OCI-M1 (cell line): ENCODE data around the gene DIPK1B.

Experiments
- DNase-seq: peaks from one replicate; lab custom pipeline; 2025; lab: John Stamatoyannopoulos, UW

DIPK1B gene

GRCh38 chr9:136711751-136712689 lies at the start of gene DIPK1B:
Gene DIPK1B, plus strand, starts transcription at chr9:136712572. Its CDS starts 94 bp downstream, at chr9:136712666.
- peak; percentile 9 for DNase-seq

- peak; percentile 59 for DNase-seq
Observed at GRCh38 chr9:136662656-136663581, 49.5 kb upstream of the DIPK1B start, which contains the start of gene EGFL7. Gene EGFL7, plus strand, starts transcription at chr9:136662916. Its CDS starts 5,367 bp downstream, at chr9:136668283.

- no peak for DNase-seq
Observed at GRCh38 chr9:136664000-136664915, 48.1 kb upstream of the DIPK1B start.

- DNase-seq: peak; percentile 47
Observed at GRCh38 chr9:136665111-136665703, 47.2 kb upstream of the DIPK1B start.

- no peak for DNase-seq
Observed at GRCh38 chr9:136665704-136666371, 46.5 kb upstream of the DIPK1B start.

- DNase-seq: no peak
Observed at GRCh38 chr9:136666372-136667213, 45.8 kb upstream of the DIPK1B start.

- no peak for DNase-seq
Observed at GRCh38 chr9:136667214-136667939, 45.0 kb upstream of the DIPK1B start.

GRCh38 chr9:136667940-136668760 lies 44.2 kb upstream of the DIPK1B start:
- no peak for DNase-seq

GRCh38 chr9:136668983-136669790 lies 43.2 kb upstream of the DIPK1B start:
- DNase-seq: no peak

GRCh38 chr9:136669791-136670464 lies 42.4 kb upstream of the DIPK1B start:
- no peak for DNase-seq

- no peak for DNase-seq
Observed at GRCh38 chr9:136670576-136671253, 41.7 kb upstream of the DIPK1B start.

- DNase-seq: no peak
Observed at GRCh38 chr9:136671254-136671614, 41.1 kb upstream of the DIPK1B start.

- peak; percentile 46 for DNase-seq
Observed at GRCh38 chr9:136671646-136672430, 40.5 kb upstream of the DIPK1B start.

- no peak for DNase-seq
Observed at GRCh38 chr9:136672431-136673087, 39.8 kb upstream of the DIPK1B start.
